Gastrocnemius medialis (tissue), 4 donors: ENCODE data around the gene PCMT1.

Experiments used
- CTCF ChIP-seq, 5 experiments: fragments of 450-650 bp in 3 of 5; fragments of 200-600 bp in 2 of 5; sonication (generic) in 2 of 5; IDR thresholded peaks in 4 of 5; conservative IDR thresholded peaks in 1 of 5; 1 replicate in 4 of 5; 2 replicates in 1 of 5; pipeline ENCODE4 v1.5.1; 2016 to 2019; ENCODE audit warnings: antibody characterized with exemption in 5 of 5, mild to moderate bottlenecking in 3 of 5, moderate library complexity in 3 of 5
- POLR2A ChIP-seq, 2 donors: fragments of 450-650 bp; IDR thresholded peaks; one replicate each; pipeline ENCODE4 v1.6.1; 2017; ENCODE audit warnings: antibody characterized with exemption in 2 of 2, mild to moderate bottlenecking in 2 of 2, moderate library complexity in 2 of 2

DNA sequence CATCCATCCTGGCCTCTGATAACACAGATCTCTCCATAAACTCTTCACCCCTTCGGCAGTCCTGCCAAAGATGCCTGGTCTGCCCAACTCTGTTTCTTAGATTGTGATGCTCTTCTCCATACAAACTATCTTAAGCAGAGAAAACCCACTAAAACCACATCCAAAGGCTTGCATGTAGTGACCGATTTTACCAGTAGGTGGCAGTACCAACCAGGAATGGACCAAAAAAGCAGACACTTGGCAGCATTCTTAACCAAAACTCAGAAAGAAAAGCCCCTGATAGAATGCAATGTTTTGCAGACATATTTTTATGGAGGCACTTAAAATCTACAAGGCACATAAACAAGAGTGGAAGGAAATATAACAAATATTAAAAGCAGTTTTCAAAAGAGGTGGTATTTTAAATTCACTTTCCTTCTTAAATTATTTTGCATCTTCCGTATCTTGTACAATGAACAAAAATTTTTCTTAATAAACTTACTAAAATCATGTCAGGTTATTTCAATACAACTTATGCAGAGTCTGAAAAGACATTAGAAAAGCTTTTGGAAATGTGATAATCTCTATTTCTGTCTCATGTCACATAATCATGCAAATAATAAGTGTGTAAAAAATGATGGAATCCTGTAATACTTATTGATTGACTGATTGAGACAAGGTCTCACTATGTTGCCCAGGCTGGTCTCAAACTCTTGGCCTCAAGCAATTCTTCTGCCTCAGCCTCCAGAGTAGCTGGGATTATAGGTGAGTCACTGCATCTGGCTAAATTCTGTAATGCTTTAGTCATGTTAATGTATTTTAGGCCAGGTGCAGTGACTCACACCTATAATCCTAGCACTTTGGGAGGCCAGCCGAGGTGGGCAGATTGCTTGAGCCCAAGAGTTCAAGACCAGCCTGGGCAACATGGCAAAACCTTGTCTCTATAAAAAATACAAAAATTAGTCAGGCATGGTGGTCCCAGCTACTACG, 85.3 kb downstream of the PCMT1 start:
- TF ChIP-seq POLR2A (IDR thresholded peaks at IDR 0.05) = no peak
- peak; percentile 84 to 96 (median 90) for TF ChIP-seq CTCF (IDR thresholded peaks at IDR 0.05 in 4 of 5, conservative IDR thresholded peaks at IDR 0.05 in 1 of 5)
